Dendritic cell treated with granulocyte-macrophage colony-stimulating factor and Interleukin-4, amounts not matched to agents 40 ng/mL and 50 ng/mL, for 4 days (primary cell): ENCODE measurements around the gene MPRIP.
A peak's percentile ranks its signal among the peaks of the same experiment; 100 is the strongest.

Experiments used
- H3K27ac Mint-ChIP-seq: one replicate; pipeline ENCODE4 v1.8.0; 2022; ENCODE audit warnings: mild to moderate bottlenecking, mixed read lengths
- H3K27me3 Mint-ChIP-seq: one replicate; pipeline ENCODE4 v1.8.0; 2022; ENCODE audit warnings: mild to moderate bottlenecking, mixed read lengths
- H3K36me3 Mint-ChIP-seq: one replicate; pipeline ENCODE4 v1.8.0; 2022; ENCODE audit warnings: low read depth, mixed read lengths
- H3K4me1 Mint-ChIP-seq: one replicate; pipeline ENCODE4 v1.8.0; 2022; ENCODE audit warnings: low read depth, mixed read lengths
- H3K4me3 Mint-ChIP-seq: one replicate; pipeline ENCODE4 v1.8.0; 2022; ENCODE audit warnings: mild to moderate bottlenecking, moderate library complexity, mixed read lengths
- H3K9me3 Mint-ChIP-seq: one replicate; pipeline ENCODE4 v1.8.0; 2022; ENCODE audit warnings: mixed read lengths
- intact Hi-C: fragments of 100-400 bp; cut with micrococcal nuclease; formaldehyde crosslinking; loops from one replicate; pipeline ENCODE4 v1.15.0; 2022

Gene MPRIP

DNA sequence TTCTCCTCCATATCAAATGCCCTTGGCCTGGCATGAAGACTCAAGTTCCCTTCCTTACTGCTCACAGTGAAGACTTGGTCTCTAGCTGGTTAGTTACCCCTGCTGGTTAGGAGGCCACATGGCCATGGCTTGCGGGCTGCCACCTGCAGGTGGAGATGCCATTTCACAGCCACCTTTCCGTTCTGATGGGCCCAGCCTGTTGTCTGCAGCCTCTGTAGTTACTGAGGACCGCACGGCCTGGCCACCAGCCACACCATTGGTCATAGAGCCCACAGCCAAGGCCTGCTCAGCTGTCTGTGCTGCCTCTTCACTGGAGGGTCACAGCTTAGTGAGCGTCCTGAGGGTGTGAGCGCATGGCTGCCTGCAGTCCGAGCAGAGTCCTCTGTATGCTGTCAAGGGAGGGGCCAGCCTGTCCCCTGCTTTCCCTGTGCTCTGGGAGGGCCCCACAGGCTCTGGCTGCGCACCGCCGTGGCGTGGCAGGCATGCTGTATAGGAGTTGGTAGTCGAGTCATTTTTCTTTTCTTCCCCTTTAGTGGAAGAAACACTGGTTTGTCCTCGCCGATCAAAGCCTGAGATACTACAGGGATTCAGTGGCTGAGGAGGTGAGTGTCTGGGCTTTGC lies 104.6 kb downstream of the MPRIP start:
- peaks cover 68% of the 10 kb centered on the region for H3K36me3 Mint-ChIP-seq
- intact Hi-C loops, result no loop called here
- no peak overlapping the region for H3K4me3 Mint-ChIP-seq
- H3K27ac Mint-ChIP-seq, result peak overlapping the region; percentile 35
- H3K27me3 Mint-ChIP-seq, result no peaks in the 10 kb centered on the region
- H3K4me1 Mint-ChIP-seq, result peaks cover 40% of the 10 kb centered on the region
- H3K9me3 Mint-ChIP-seq, result no peaks in the 10 kb centered on the region

- intact Hi-C loops, result no loop called here
- Mint-ChIP-seq H3K9me3 (no peaks in the 10 kb centered on the region), H3K27ac (no peak overlapping the region), H3K36me3 (peaks cover 68% of the 10 kb centered on the region), H3K4me3 (no peak overlapping the region), H3K4me1 (peaks cover 46% of the 10 kb centered on the region), H3K27me3 (peaks cover 1% of the 10 kb centered on the region)
Measured at GRCh38 chr17:17147821-17148220, 105.6 kb downstream of the MPRIP start.

DNA sequence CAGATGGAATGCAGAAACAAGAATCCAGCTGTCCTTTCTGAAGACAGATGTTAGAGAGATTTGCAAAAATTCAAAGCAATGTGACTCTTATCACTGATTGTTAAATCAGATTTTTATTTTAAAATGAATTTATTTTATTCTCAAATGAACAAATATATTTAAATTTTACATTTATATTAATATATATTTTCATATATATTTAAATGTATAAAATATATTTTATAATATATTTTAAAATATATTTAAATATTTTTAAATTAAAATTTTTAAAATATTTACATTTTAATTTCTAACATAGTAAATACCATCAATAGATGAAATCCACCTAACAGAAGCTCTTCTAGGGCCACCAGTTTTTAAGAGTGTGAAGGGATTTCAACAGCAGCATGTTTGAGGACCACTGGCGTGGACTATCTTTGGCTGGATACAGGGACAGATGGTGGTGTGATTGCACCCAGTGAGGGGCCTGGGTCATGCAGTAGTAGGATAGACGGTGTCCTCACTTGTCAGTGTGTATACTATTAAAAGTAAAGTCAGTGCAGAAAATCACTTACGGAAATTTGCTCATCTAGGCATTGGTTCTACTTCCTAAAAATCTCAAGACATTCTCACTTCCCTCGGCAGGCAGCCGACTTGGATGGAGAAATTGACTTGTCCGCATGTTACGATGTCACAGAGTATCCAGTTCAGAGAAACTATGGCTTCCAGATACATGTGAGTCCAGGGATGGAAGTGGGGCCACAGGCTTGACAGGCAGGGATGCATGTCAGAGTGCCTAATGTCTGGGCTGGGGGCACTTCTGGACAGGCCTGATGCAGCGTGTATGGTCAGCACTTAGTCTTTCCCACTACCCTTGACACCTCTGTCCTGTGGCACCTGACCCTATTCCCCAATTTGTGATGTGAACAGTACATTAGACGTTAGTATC lies 107.5 kb downstream of the MPRIP start:
- Mint-ChIP-seq H3K9me3 (no peaks in the 10 kb centered on the region), H3K4me1 (peaks cover 59% of the 10 kb centered on the region), H3K27ac (peak overlapping the region; percentile 78), H3K4me3 (peak overlapping the region; percentile 17), H3K36me3 (peaks cover 68% of the 10 kb centered on the region), H3K27me3 (peaks cover 1% of the 10 kb centered on the region)
- intact Hi-C loops, result loop anchor here (2.0 kb wide), 1 partner anchor 57 kb away; the partner anchor contains the start of gene PLD6

- Mint-ChIP-seq H3K4me1 (peaks cover 59% of the 10 kb centered on the region), H3K4me3 (peak overlapping the region; percentile 17), H3K27ac (peak overlapping the region; percentile 78), H3K9me3 (no peaks in the 10 kb centered on the region), H3K27me3 (peaks cover 1% of the 10 kb centered on the region), H3K36me3 (peaks cover 68% of the 10 kb centered on the region)
- intact Hi-C loops, result loop anchor here (2.0 kb wide), 1 partner anchor 56 kb away; the partner anchor contains the start of gene PLD6
Measured at GRCh38 chr17:17150448-17150800, 108.2 kb downstream of the MPRIP start.

- intact Hi-C loops, result loop anchor here (2.0 kb wide), 1 partner anchor 56 kb away; the partner anchor contains the start of gene PLD6
- peak overlapping the region; percentile 78 for H3K27ac Mint-ChIP-seq
- peaks cover 1% of the 10 kb centered on the region for H3K27me3 Mint-ChIP-seq
- H3K9me3 Mint-ChIP-seq, result no peaks in the 10 kb centered on the region
- H3K36me3 Mint-ChIP-seq, result peaks cover 68% of the 10 kb centered on the region
- H3K4me1 Mint-ChIP-seq, result peaks cover 59% of the 10 kb centered on the region
- H3K4me3 Mint-ChIP-seq, result no peak overlapping the region
Measured at GRCh38 chr17:17151055-17151454, 108.8 kb downstream of the MPRIP start.

- H3K27ac Mint-ChIP-seq, result peak overlapping the region; percentile 78
- intact Hi-C loops, result loop anchor here (2.0 kb wide), 1 partner anchor 55 kb away; the partner anchor contains the start of gene PLD6
- H3K27me3 Mint-ChIP-seq, result peaks cover 1% of the 10 kb centered on the region
- no peaks in the 10 kb centered on the region for H3K9me3 Mint-ChIP-seq
- peaks cover 55% of the 10 kb centered on the region for H3K4me1 Mint-ChIP-seq
- no peak overlapping the region for H3K4me3 Mint-ChIP-seq
- peaks cover 68% of the 10 kb centered on the region for H3K36me3 Mint-ChIP-seq
Measured at GRCh38 chr17:17151541-17151940, 109.3 kb downstream of the MPRIP start.

DNA sequence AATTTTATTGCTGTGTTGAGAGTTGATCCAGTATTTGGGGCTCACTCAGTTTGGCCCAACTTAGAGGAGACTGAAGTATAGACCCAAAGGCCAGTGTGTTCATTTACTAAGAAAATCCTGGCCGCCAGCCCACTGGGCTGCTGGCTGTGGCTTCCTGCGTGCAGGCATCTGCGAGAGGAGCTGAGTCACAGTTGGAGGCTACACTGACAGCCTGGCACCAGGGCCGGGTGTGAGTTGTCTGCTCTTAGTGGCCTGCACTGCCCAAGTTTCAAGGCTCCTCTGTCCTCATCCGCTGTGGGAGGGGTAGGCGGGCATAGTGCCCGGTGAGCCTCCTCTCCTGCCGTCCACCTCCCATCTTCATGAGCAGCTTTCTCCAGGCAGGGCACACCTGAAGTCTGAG lies 109.7 kb downstream of the MPRIP start:
- Mint-ChIP-seq H3K27me3 (peaks cover 1% of the 10 kb centered on the region), H3K4me1 (peaks cover 51% of the 10 kb centered on the region), H3K27ac (peak overlapping the region; percentile 78), H3K36me3 (peaks cover 68% of the 10 kb centered on the region), H3K4me3 (no peak overlapping the region), H3K9me3 (no peaks in the 10 kb centered on the region)
- intact Hi-C loops, result loop anchor here (2.0 kb wide), 1 partner anchor 55 kb away; the partner anchor contains the start of gene PLD6

DNA sequence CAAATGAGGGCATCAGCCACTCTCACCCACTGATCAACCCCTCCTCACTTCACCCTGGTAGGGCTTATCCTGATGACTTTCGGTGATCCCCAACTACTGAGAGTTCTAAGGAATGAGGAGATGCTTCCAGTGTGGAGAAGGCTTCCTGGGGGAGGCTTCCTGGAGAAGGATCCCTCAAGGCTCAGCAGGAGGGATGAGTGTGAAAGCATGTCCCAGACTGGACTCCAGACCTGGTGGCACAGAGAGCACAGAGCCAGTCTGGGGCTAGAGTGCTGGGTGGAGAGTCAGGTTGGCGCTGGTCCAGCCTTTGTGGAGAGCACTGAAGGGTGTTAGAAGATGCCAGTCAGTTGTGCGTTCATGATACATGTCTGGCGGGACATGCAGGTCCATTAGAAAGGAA lies 110.1 kb downstream of the MPRIP start:
- H3K27me3 Mint-ChIP-seq, result peaks cover 1% of the 10 kb centered on the region
- no peaks in the 10 kb centered on the region for H3K9me3 Mint-ChIP-seq
- intact Hi-C loops, result no loop called here
- H3K27ac Mint-ChIP-seq, result peak overlapping the region; percentile 78
- no peak overlapping the region for H3K4me3 Mint-ChIP-seq
- peaks cover 51% of the 10 kb centered on the region for H3K4me1 Mint-ChIP-seq
- peaks cover 68% of the 10 kb centered on the region for H3K36me3 Mint-ChIP-seq

DNA sequence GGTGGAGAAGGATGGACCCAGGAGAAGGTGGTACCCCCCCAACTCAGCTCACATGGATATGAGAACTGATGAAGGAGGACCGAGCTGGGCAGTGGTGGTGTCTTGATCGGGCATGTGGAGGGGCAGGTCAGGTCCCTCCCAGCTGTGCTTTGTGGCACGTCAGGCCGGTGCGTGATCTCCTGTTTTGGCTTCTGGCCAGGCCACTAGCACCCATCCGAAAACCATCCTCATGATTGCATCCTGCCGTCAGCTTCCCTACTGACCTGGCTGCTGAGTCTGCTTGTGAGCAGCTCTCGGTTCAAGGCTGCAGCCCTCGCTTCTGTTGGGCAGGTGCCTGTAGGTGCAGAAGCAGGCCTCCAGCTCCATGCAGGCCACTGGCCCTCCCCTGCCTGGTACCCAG lies 110.8 kb downstream of the MPRIP start:
- Mint-ChIP-seq H3K36me3 (peaks cover 68% of the 10 kb centered on the region), H3K27ac (peak overlapping the region; percentile 78), H3K4me3 (no peak overlapping the region), H3K4me1 (peaks cover 46% of the 10 kb centered on the region), H3K27me3 (peaks cover 1% of the 10 kb centered on the region), H3K9me3 (no peaks in the 10 kb centered on the region)
- intact Hi-C loops, result no loop called here

GRCh38 chr17:17153709-17154108 lies 111.5 kb downstream of the MPRIP start:
- Mint-ChIP-seq H3K4me3 (no peak overlapping the region), H3K4me1 (peaks cover 43% of the 10 kb centered on the region)

GRCh38 chr17:17154556-17154955 lies 112.3 kb downstream of the MPRIP start:
- no peaks in the 10 kb centered on the region for H3K9me3 Mint-ChIP-seq
- H3K36me3 Mint-ChIP-seq, result peaks cover 80% of the 10 kb centered on the region
- H3K4me1 Mint-ChIP-seq, result peaks cover 42% of the 10 kb centered on the region
- intact Hi-C loops, result no loop called here
- H3K27me3 Mint-ChIP-seq, result peaks cover 1% of the 10 kb centered on the region
- no peak overlapping the region for H3K4me3 Mint-ChIP-seq
- H3K27ac Mint-ChIP-seq, result no peak overlapping the region

More at GRCh38 chr17:17153709-17154108, 111.5 kb downstream of the MPRIP start:
- Mint-ChIP-seq H3K27me3 (peaks cover 1% of the 10 kb centered on the region), H3K9me3 (no peaks in the 10 kb centered on the region), H3K27ac (peak overlapping the region; percentile 78), H3K36me3 (peaks cover 71% of the 10 kb centered on the region)
- intact Hi-C loops, result no loop called here

GRCh38 chr17:17154981-17155380 lies 112.7 kb downstream of the MPRIP start:
- H3K4me1 Mint-ChIP-seq, result peaks cover 38% of the 10 kb centered on the region
- H3K27ac Mint-ChIP-seq, result no peak overlapping the region
- intact Hi-C loops, result no loop called here
- no peak overlapping the region for H3K4me3 Mint-ChIP-seq
- H3K27me3 Mint-ChIP-seq, result peaks cover 1% of the 10 kb centered on the region
- peaks cover 84% of the 10 kb centered on the region for H3K36me3 Mint-ChIP-seq
- H3K9me3 Mint-ChIP-seq, result no peaks in the 10 kb centered on the region

- Mint-ChIP-seq H3K4me1 (peaks cover 32% of the 10 kb centered on the region), H3K27me3 (peaks cover 1% of the 10 kb centered on the region), H3K4me3 (no peak overlapping the region), H3K36me3 (peaks cover 90% of the 10 kb centered on the region), H3K27ac (no peak overlapping the region), H3K9me3 (no peaks in the 10 kb centered on the region)
- intact Hi-C loops, result no loop called here
Measured at GRCh38 chr17:17155568-17155967, 113.3 kb downstream of the MPRIP start.

DNA sequence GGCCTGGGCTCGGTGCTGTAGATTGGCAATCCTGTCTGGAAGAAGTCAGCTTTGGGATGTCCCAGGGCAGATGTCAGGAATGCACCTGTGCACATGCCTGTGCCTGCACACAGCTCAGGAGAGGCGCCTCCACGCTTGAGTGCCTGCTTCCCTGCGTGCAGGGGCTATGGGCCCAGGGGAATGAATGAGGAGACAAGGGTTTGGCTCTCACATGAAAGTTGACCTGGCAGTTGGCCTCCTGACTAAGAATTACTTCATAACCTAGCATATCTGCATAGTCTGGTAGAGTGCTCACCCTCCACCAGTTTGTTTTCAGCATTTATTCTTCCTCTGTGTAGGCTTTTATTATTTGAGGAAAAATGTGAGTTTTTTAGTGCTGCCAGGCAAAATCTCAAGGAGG lies 113.8 kb downstream of the MPRIP start:
- Mint-ChIP-seq H3K27ac (no peak overlapping the region), H3K4me3 (no peak overlapping the region), H3K36me3 (peaks cover 95% of the 10 kb centered on the region), H3K4me1 (peaks cover 29% of the 10 kb centered on the region), H3K27me3 (peaks cover 1% of the 10 kb centered on the region), H3K9me3 (no peaks in the 10 kb centered on the region)
- intact Hi-C loops, result no loop called here
